Vagina (tissue), 2 donors: ENCODE data around the gene PARVB. TPM values are rescaled to one million over a fixed set of nuclear protein-coding genes. Genes with fewer than 3 reads are reported as not detected.
A peak's percentile ranks its signal among the peaks of the same experiment; 100 is the strongest.

Source experiments
- DNase-seq, 2 donors: peaks; one replicate each; pipeline ENCODE4 v3.0.0-alpha.2; 2017; ENCODE audit errors: extremely low spot score in 2 of 2
- H3K27ac ChIP-seq: fragments of 200-600 bp; sonication (generic); one replicate; pipeline ENCODE4 v1.5.1; 2019
- H3K27me3 ChIP-seq: fragments of 200-600 bp; sonication (generic); one replicate; pipeline ENCODE4 v1.5.1; 2019
- H3K36me3 ChIP-seq, 2 donors: fragments of 200-600 bp; sonication (generic); one replicate each; pipeline ENCODE4 v1.5.1; 2017 to 2019
- H3K4me1 ChIP-seq: fragments of 200-600 bp; sonication (generic); one replicate; pipeline ENCODE4 v1.5.1; 2019
- H3K4me3 ChIP-seq, 2 donors: fragments of 200-600 bp; sonication (generic); 1 replicate in 1 of 2; 2 replicates in 1 of 2; pipeline ENCODE4 v1.5.1; 2016 to 2019
- H3K9me3 ChIP-seq: fragments of 200-600 bp; sonication (generic); one replicate; pipeline ENCODE4 v1.5.1; 2019
- CTCF ChIP-seq, 3 experiments: fragments of 450-650 bp in 2 of 3; fragments of 200-600 bp in 1 of 3; sonication (generic) in 1 of 3; IDR thresholded peaks; one replicate each; pipeline ENCODE4 v1.5.1; 2017 to 2019; ENCODE audit warnings: antibody characterized with exemption in 3 of 3, mild to moderate bottlenecking in 2 of 3, moderate library complexity in 2 of 3
- POLR2A ChIP-seq, 2 donors: fragments of 450-650 bp; IDR thresholded peaks; one replicate each; pipeline ENCODE4 v1.6.1; 2017; ENCODE audit warnings: antibody characterized with exemption in 2 of 2, mild to moderate bottlenecking in 2 of 2, moderate library complexity in 2 of 2
- POLR2AphosphoS5 ChIP-seq, 2 donors: sonication (generic); formaldehyde crosslinking; IDR thresholded peaks; one replicate each; pipeline ENCODE4 v1.9.0; 2017; ENCODE audit warnings: antibody characterized with exemption in 2 of 2, mild to moderate bottlenecking in 2 of 2, low read depth in 1 of 2; ENCODE audit not compliant: insufficient read depth in 1 of 2
- intact Hi-C: fragments of 100-400 bp; cut with DNase I; formaldehyde crosslinking; loops from one replicate; pipeline ENCODE4 v1.15.1; 2023
- total RNA-seq: library from RNA; depleted of rRNA; stranded (reverse); fragments of >200 nt; gene quantifications from one replicate; pipeline ENCODE4 v1.2.3, GENCODE V29; 2016

The PARVB gene
- total RNA-seq, 1 donor from 2014 or later = 11.3 TPM

DNA sequence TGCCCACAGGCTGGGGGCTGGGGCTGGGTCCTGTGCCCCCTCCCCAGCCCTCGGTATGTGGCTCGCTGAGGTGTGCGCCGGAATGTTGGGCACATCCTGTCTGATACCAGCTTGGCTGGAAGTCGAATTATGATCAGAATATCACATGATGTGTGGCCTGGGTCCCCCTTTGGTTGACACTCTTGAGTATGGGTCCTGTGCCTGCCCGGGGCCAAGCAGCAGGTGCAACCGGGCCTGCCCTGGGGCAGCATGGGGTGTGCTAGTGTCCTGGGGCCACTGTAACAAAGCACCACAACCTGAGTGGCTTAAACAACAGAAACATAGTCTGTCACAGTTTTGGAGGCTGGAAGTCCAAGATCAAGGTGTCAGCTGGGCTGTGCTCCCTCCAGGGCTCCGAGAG lies 52.7 kb downstream of the PARVB start:
- Histone ChIP-seq H3K27me3 (no peaks in the 10 kb centered on the region), H3K4me1 (peaks cover 15% of the 10 kb centered on the region), H3K36me3 (no peaks in the 10 kb centered on the region), H3K27ac (no peak overlapping the region), H3K4me3 (no peak overlapping the region), H3K9me3 (no peaks in the 10 kb centered on the region)
- TF ChIP-seq CTCF (IDR thresholded peaks at IDR 0.05) (no peak), POLR2A (IDR thresholded peaks at IDR 0.05) (no peak), POLR2AphosphoS5 (IDR thresholded peaks at IDR 0.05; ENCODE audit: insufficient read depth in 1 of 2, low read depth in 1 of 2) (no peak)
- intact Hi-C loops = no loop called here
- no peak for DNase-seq

- Histone ChIP-seq H3K27ac (no peak overlapping the region), H3K4me3 (no peak overlapping the region), H3K9me3 (no peaks in the 10 kb centered on the region), H3K27me3 (no peaks in the 10 kb centered on the region), H3K4me1 (peaks cover 19% of the 10 kb centered on the region), H3K36me3 (no peaks in the 10 kb centered on the region)
- TF ChIP-seq POLR2AphosphoS5 (IDR thresholded peaks at IDR 0.05; ENCODE audit: insufficient read depth in 1 of 2, low read depth in 1 of 2) = no peak
- peak; percentile 67 to 76 (median 69) for TF ChIP-seq CTCF (IDR thresholded peaks at IDR 0.05)
- no peak for TF ChIP-seq POLR2A (IDR thresholded peaks at IDR 0.05)
- DNase-seq = no peak
- intact Hi-C loops = loop anchor here (5.0 to 10.0 kb wide), 2 partner anchors 89 to 544 kb away; no protein-coding TSS in a partner anchor
Observed at GRCh38 chr22:44080936-44081861, 57.1 kb downstream of the PARVB start.

GRCh38 chr22:44082801-44083200 lies 58.7 kb downstream of the PARVB start:
- Histone ChIP-seq H3K27me3 (no peaks in the 10 kb centered on the region), H3K4me1 (peaks cover 31% of the 10 kb centered on the region), H3K4me3 (no peak overlapping the region), H3K36me3 (no peaks in the 10 kb centered on the region), H3K27ac (no peak overlapping the region), H3K9me3 (no peaks in the 10 kb centered on the region)
- TF ChIP-seq POLR2AphosphoS5 (IDR thresholded peaks at IDR 0.05; ENCODE audit: insufficient read depth in 1 of 2, low read depth in 1 of 2) (no peak), POLR2A (IDR thresholded peaks at IDR 0.05) (no peak), CTCF (IDR thresholded peaks at IDR 0.05) (no peak)
- DNase-seq = no peak
- intact Hi-C loops = loop anchor here (5.0 to 10.0 kb wide), 2 partner anchors 90 to 542 kb away; no protein-coding TSS in a partner anchor

- Histone ChIP-seq H3K27ac (no peak overlapping the region), H3K27me3 (no peaks in the 10 kb centered on the region), H3K36me3 (no peaks in the 10 kb centered on the region), H3K9me3 (no peaks in the 10 kb centered on the region), H3K4me3 (no peak overlapping the region), H3K4me1 (peaks cover 45% of the 10 kb centered on the region)
- DNase-seq = no peak
- TF ChIP-seq CTCF (IDR thresholded peaks at IDR 0.05) = no peak
- TF ChIP-seq POLR2A (IDR thresholded peaks at IDR 0.05) = no peak
- intact Hi-C loops = loop anchor here (5.0 to 10.0 kb wide), 2 partner anchors 92 to 541 kb away; no protein-coding TSS in a partner anchor
Observed at GRCh38 chr22:44084044-44084772, 60.1 kb downstream of the PARVB start.
